Astrocyte (in vitro differentiated cells and primary cell): ENCODE results near the gene CYP4F22. TPM values are rescaled to one million over a fixed set of nuclear protein-coding genes. Genes with fewer than 3 reads are reported as not detected.

Experiments
- DNase-seq: peaks from one replicate; pipeline ENCODE4 v3.0.0-alpha.2; 2010; ENCODE audit warnings: low read depth
- FAIRE-seq: peaks from 2 replicates; lab custom pipeline; 2011; peaks lifted over from hg19 to GRCh38; lab: Jason Lieb, UNC
- H2AFZ ChIP-seq: 2 replicates; pipeline ENCODE4 v1.6.0; 2012; ENCODE audit warnings: low read depth, low read length, inconsistent platforms
- H3K27ac ChIP-seq: 2 replicates; pipeline ENCODE4 v1.5.1; 2011; ENCODE audit warnings: low read depth, low read length, inconsistent platforms
- H3K27me3 ChIP-seq: 2 replicates; pipeline ENCODE4 v1.6.0; 2011; ENCODE audit warnings: low read length, inconsistent platforms; ENCODE audit not compliant: insufficient read depth
- H3K36me3 ChIP-seq: 2 replicates; pipeline ENCODE4 v1.5.1; 2011; ENCODE audit warnings: low read length, inconsistent platforms; ENCODE audit not compliant: insufficient read depth
- H3K4me1 ChIP-seq: 2 replicates; pipeline ENCODE4 v1.5.1; 2011; ENCODE audit warnings: low read length, inconsistent platforms; ENCODE audit not compliant: insufficient read depth
- H3K4me2 ChIP-seq: 2 replicates; pipeline ENCODE4 v1.6.0; 2012; ENCODE audit warnings: low read length, inconsistent platforms
- H3K4me3 ChIP-seq: 2 replicates; pipeline ENCODE4 v1.5.1; 2011; ENCODE audit warnings: low read depth, mild to moderate bottlenecking, low read length, inconsistent platforms; ENCODE audit not compliant: insufficient read depth
- H3K79me2 ChIP-seq: 2 replicates; pipeline ENCODE4 v1.6.0; 2012; ENCODE audit warnings: mild to moderate bottlenecking, low read length, inconsistent platforms; ENCODE audit not compliant: insufficient read depth
- H3K9ac ChIP-seq: 2 replicates; pipeline ENCODE4 v1.6.0; 2012; ENCODE audit warnings: mild to moderate bottlenecking, low read length, inconsistent platforms
- H3K9me3 ChIP-seq: 2 replicates; pipeline ENCODE4 v1.5.1; 2012; ENCODE audit warnings: low read depth, mild to moderate bottlenecking, low read length, inconsistent platforms; ENCODE audit not compliant: insufficient read depth
- H4K20me1 ChIP-seq: 2 replicates; pipeline ENCODE4 v1.6.0; 2012; ENCODE audit warnings: low read length, inconsistent platforms; ENCODE audit not compliant: insufficient read depth
- H3K27ac Mint-ChIP-seq: one replicate; pipeline ENCODE4 v1.8.0; 2021; ENCODE audit warnings: mild to moderate bottlenecking, mixed read lengths; ENCODE audit not compliant: unreplicated experiment
- H3K27me3 Mint-ChIP-seq: one replicate; pipeline ENCODE4 v1.8.0; 2021; ENCODE audit warnings: low read depth, mixed read lengths; ENCODE audit not compliant: unreplicated experiment
- H3K36me3 Mint-ChIP-seq: one replicate; pipeline ENCODE4 v1.8.0; 2021; ENCODE audit warnings: low read depth, mixed read lengths; ENCODE audit not compliant: unreplicated experiment
- H3K4me1 Mint-ChIP-seq: one replicate; pipeline ENCODE4 v1.8.0; 2021; ENCODE audit warnings: low read depth, mixed read lengths; ENCODE audit not compliant: unreplicated experiment
- H3K4me3 Mint-ChIP-seq: one replicate; pipeline ENCODE4 v1.8.0; 2021; ENCODE audit warnings: mild to moderate bottlenecking, moderate library complexity, mixed read lengths; ENCODE audit not compliant: unreplicated experiment
- H3K9me3 Mint-ChIP-seq: one replicate; pipeline ENCODE4 v1.8.0; 2021; ENCODE audit warnings: mild to moderate bottlenecking, mixed read lengths; ENCODE audit not compliant: unreplicated experiment
- EZH2 ChIP-seq: IDR thresholded peaks from 2 replicates; pipeline ENCODE4 v1.6.1; 2012; ENCODE audit warnings: mild to moderate bottlenecking, low read length, inconsistent platforms; ENCODE audit not compliant: insufficient read depth
- total RNA-seq: library from RNA; stranded (reverse); gene quantifications from 2 replicates; pipeline ENCODE4 v1.2.1, GENCODE V29; 2021
- TF ChIP-seq, protein P1 (sequence below): IDR thresholded peaks from 2 replicates; pipeline ENCODE4 v1.5.1; 2011; ENCODE audit warnings: low read depth, mild to moderate bottlenecking, inconsistent platforms, low read length, moderate library complexity; ENCODE audit not compliant: insufficient read depth

The CYP4F22 gene
- total RNA-seq, 1 donor from 2014 or later, result not detected

DNA sequence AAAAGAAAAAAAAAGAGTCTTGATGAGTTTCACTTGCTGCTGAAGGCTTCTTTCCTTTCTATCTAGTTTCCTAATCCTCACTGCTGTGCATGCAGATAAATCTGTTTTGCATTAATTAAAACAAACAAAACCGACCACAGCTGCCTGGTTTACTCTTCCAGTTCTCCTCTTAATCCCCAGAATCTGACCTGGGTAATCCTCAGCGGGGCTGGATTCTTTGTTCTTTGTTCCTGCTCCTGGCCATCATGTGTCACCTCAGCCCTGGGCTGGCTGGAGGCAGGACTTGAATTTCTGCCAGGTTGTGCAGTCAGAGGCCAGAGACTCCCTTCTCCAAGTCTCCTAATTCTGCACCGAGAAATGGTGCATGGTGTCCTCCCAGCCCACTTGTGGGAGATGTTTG lies 54.5 kb downstream of the CYP4F22 start:
- Mint-ChIP-seq H3K36me3 (no peaks in the 10 kb centered on the region), H3K9me3 (peaks cover 13% of the 10 kb centered on the region), H3K27ac (no peak overlapping the region), H3K4me1 (no peaks in the 10 kb centered on the region), H3K27me3 (peaks cover 4% of the 10 kb centered on the region), H3K4me3 (no peak overlapping the region)
- no peaks in the 10 kb centered on the region for H3K36me3 ChIP-seq
- no peak overlapping the region for H3K27ac ChIP-seq
- FAIRE-seq, result no peak
- H3K4me1 ChIP-seq, result no peaks in the 10 kb centered on the region
- H3K9me3 ChIP-seq, result no peaks in the 10 kb centered on the region
- no peak for DNase-seq
- TF ChIP-seq, protein P1, sequence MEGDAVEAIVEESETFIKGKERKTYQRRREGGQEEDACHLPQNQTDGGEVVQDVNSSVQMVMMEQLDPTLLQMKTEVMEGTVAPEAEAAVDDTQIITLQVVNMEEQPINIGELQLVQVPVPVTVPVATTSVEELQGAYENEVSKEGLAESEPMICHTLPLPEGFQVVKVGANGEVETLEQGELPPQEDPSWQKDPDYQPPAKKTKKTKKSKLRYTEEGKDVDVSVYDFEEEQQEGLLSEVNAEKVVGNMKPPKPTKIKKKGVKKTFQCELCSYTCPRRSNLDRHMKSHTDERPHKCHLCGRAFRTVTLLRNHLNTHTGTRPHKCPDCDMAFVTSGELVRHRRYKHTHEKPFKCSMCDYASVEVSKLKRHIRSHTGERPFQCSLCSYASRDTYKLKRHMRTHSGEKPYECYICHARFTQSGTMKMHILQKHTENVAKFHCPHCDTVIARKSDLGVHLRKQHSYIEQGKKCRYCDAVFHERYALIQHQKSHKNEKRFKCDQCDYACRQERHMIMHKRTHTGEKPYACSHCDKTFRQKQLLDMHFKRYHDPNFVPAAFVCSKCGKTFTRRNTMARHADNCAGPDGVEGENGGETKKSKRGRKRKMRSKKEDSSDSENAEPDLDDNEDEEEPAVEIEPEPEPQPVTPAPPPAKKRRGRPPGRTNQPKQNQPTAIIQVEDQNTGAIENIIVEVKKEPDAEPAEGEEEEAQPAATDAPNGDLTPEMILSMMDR, result no peak
- no peak for TF ChIP-seq EZH2
- H4K20me1 ChIP-seq, result no peaks in the 10 kb centered on the region
- H3K4me3 ChIP-seq, result no peak overlapping the region
- no peak overlapping the region for H3K4me2 ChIP-seq
- H3K27me3 ChIP-seq, result no peaks in the 10 kb centered on the region
- H2AFZ ChIP-seq, result no peak overlapping the region
- H3K9ac ChIP-seq, result no peak overlapping the region
- H3K79me2 ChIP-seq, result no peaks in the 10 kb centered on the region

DNA sequence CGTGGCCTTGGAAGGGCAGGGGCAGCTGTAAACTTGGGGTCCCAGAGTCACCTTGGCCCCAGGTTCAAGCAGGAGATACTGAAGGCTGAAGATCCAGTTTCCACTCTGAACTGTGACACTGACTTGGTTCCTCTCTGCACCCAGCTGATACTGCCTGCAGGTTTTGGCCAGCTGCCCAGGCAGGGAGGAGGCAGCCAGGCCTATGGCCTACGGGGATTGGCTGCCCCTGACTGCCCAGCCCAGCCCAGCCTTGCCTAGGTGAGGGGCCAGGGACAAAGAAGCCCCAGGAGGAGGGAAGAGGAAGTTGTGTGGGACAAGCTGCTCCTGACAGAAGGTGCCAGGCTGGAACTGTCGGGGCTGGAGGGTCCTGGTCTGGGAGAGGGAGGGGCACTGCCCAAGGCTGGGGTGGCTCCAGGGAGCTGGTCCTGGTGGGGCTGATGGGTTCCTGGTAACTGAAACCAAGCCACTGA lies 55.0 kb downstream of the CYP4F22 start:
- FAIRE-seq, result no peak
- Mint-ChIP-seq H3K4me1 (no peaks in the 10 kb centered on the region), H3K36me3 (no peaks in the 10 kb centered on the region), H3K27ac (no peak overlapping the region), H3K9me3 (peaks cover 13% of the 10 kb centered on the region), H3K4me3 (no peak overlapping the region), H3K27me3 (peaks cover 4% of the 10 kb centered on the region)
- Histone ChIP-seq H3K4me1 (no peaks in the 10 kb centered on the region), H3K4me3 (no peak overlapping the region), H3K79me2 (no peaks in the 10 kb centered on the region), H3K36me3 (no peaks in the 10 kb centered on the region), H3K9ac (no peak overlapping the region), H3K9me3 (no peaks in the 10 kb centered on the region), H3K27ac (no peak overlapping the region), H4K20me1 (no peaks in the 10 kb centered on the region), H3K4me2 (no peak overlapping the region), H3K27me3 (no peaks in the 10 kb centered on the region), H2AFZ (no peak overlapping the region)
- TF ChIP-seq, protein P1, result no peak
- TF ChIP-seq EZH2, result no peak
- DNase-seq, result no peak

DNA sequence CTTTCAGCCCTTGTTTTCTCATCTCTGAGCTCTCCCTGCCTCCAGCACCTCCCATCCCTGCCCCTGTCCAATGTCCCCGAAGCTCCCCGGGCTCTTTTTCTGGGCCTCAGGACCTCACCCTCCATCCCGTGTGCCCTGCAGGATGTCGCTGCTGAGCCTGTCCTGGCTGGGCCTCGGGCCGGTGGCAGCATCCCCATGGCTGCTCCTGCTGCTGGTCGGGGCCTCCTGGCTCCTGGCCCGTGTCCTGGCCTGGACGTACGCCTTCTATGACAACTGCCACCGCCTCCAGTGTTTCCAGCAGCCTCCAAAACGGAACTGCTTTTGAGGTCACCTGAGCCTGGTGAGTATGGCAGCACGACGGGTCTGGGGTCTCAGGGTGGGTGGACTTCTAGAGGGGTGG lies 55.6 kb downstream of the CYP4F22 start:
- no peak overlapping the region for H2AFZ ChIP-seq
- no peak overlapping the region for H3K9ac ChIP-seq
- Mint-ChIP-seq H3K9me3 (peaks cover 13% of the 10 kb centered on the region), H3K27me3 (peaks cover 4% of the 10 kb centered on the region), H3K27ac (no peak overlapping the region), H3K4me1 (no peaks in the 10 kb centered on the region), H3K4me3 (no peak overlapping the region), H3K36me3 (no peaks in the 10 kb centered on the region)
- no peaks in the 10 kb centered on the region for H3K4me1 ChIP-seq
- H3K4me3 ChIP-seq, result no peak overlapping the region
- H3K27ac ChIP-seq, result no peak overlapping the region
- FAIRE-seq (no peak), DNase-seq (no peak)
- TF ChIP-seq EZH2, result no peak
- TF ChIP-seq, protein P1, result no peak
- H3K4me2 ChIP-seq, result no peak overlapping the region
- H3K79me2 ChIP-seq, result no peaks in the 10 kb centered on the region
- H3K36me3 ChIP-seq, result no peaks in the 10 kb centered on the region
- H4K20me1 ChIP-seq, result no peaks in the 10 kb centered on the region
- no peaks in the 10 kb centered on the region for H3K27me3 ChIP-seq
- H3K9me3 ChIP-seq, result no peaks in the 10 kb centered on the region
